Right forelimb (tissue), 1 donor: ENCODE measurements around the gene NSF.
"Not testable (repeated sequence)": the region's sequence is repeated elsewhere in the genome, so short reads cannot be mapped to it uniquely, and the experiment has no call there.

Source experiments
- DNase-seq: peaks from one replicate; pipeline ENCODE4 v3.0.0-alpha.2; 2018

NSF gene

DNA sequence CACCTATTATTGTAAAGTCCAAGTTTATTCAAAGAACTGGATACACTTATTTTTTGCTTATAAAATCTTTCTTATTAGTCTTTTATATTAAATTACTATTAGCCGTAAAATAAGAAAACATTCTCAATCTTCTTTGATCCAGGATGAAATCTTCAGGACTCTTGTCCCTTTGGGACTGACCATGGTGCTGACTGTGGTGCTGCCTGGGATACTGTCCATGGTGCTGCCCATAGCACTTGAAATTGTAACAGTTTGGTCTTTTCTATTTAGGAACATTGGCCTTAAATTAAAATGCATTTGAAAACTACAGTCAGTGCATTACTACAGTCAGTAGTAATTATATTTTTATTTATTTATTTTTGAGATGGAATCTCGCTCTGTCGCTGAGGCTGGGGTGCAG, 41.7 kb downstream of the NSF start:
- not testable (repeated sequence) for DNase-seq

- not testable (repeated sequence) for DNase-seq
These were observed 44.4 kb downstream of the NSF start for GRCh38 chr17:46634844-46635243.

- not testable (repeated sequence) for DNase-seq
These were observed 51.6 kb downstream of the NSF start for GRCh38 chr17:46641861-46642656.

DNA sequence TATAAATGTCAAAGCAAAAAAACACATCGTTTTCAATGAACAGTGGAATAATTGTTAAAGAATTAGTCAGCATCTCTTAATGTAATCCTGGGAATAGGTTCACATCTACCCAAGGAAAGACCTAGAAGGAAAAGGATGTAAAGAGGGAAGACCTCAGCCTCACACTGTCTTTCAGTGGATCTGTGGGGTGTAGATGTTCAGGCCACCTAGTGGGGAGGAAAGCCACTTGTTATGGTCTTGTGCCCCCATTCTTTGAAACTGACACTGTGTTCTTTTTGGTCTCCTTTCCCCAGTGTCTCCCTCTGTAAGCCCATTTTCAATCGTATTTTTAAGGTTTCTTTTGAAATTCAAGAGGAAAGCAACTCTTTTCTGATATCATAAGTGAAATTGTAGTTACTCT, 56.8 kb downstream of the NSF start:
- not testable (repeated sequence) for DNase-seq

DNA sequence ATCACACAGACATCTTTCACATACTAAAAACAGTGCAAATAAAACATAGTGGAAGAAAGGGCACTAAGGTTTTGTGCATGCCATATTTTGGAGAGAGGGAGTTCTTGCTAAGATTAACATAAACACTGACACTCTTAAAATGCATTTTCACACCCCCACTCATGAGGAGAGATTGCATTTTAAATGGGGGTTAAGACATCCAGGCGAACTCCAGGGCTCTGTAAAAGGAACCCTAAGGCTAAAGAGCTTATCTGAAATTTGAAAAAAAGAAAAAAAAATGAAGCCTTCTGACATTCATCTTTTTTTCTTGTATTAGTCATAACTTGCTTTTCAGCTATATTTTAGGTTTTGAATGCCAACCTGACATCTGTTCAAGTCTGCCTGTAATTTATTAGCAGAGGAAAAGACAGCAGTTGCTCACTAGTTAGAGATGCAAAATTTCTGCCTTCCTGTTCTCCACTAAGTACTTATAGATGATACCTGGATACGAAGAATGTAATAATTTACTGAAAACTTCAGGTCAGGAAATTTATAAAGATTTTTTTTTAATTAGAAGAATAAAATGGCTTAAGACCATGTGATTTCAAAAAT, 57.3 kb downstream of the NSF start:
- DNase-seq = not testable (repeated sequence)

DNA sequence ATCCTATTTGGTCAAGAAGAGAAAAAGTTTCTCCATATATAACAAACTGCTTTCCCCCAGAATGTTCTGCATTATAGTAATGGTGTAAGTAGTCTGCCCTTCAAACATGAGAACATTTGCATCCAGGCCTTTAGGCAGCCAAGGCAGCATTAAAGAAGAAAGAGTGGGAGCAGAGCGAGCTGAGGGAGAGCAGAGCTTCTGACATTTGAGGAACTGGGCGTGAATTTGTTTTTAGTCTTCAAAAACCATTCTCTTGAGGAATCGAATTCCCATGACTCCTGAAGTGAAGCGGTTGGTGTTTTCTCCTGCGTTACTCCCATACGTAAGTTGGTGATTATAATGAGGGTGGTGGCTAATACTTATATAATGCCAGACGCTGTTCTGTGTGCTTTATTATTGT, 58.8 kb downstream of the NSF start:
- DNase-seq = not testable (repeated sequence)

DNA sequence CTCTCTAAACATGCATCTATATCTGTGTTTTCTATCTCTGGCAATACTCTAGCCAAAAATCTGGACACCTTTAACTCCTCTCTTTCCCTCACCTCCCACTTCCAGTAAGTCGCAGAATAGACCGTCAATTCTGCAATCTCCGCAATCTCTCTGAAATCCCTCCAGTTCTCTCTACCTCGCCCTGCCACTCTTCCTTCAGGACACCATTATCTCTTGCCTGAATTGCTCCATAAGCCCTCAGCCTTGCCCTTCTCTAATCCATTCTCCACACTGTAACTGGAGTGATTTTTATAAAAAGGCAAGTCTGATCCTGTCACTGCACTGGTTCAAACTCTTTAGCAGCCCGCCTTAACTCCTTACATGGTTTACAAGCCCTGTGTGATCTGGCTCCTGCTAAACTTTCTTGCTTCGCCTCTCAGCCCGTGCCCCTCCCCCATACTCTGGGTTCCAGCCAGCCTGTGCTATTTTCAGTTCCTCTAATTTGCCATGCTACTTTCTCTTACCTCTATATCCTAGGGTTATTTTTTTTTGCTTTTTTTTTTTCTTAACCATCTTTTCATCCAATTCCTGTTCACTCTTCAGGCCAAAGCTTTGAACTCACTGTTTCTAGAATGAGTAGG, 61.7 kb downstream of the NSF start:
- DNase-seq = not testable (repeated sequence)

- DNase-seq = not testable (repeated sequence)
These were observed 67.8 kb downstream of the NSF start for GRCh38 chr17:46658235-46658634.

- DNase-seq = not testable (repeated sequence)
These were observed 69.2 kb downstream of the NSF start for GRCh38 chr17:46659702-46660101.

- not testable (repeated sequence) for DNase-seq
These were observed 72.7 kb downstream of the NSF start for GRCh38 chr17:46663123-46663522.

DNA sequence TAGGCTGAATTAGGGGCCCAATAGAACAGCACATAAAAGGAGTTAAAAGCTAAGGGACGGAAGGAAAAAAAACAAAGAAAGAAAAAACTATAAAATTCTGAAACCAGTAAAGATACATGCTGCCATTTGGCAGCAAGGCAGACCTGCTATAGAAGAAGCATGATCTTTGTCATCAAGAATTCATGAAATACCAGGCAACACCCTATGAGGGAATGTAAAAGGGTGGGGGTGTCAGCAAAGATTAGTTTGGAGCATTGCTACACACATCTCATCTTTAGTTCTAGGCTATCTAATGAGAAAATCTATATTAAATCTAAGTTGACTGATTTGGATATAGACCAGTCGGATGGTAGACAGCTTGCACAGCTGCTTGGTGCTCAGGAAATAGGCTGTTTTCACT, 73.1 kb downstream of the NSF start:
- DNase-seq = not testable (repeated sequence)

DNA sequence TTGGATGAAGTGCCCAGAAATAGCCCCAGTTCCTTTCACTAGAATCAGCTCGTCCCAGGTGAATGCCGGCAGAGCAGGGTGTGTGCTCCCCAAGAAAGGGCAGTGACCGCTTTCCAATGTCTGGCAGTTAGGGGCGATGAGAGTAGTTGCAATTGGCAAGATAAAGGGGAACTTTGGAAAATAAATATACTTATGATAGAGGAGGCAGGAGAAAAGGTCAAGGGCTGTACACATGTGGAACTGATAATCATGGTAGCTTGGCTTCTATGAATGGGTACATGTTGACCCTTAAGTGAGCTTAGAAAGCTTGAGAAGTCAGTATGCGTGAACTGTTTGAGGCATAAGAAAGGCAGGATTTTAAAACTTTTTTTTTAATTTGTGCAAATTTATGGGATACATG, 75.5 kb downstream of the NSF start:
- not testable (repeated sequence) for DNase-seq

GRCh38 chr17:46670789-46671188, 80.3 kb downstream of the NSF start:
- not testable (repeated sequence) for DNase-seq

GRCh38 chr17:46672777-46673176, 82.3 kb downstream of the NSF start:
- DNase-seq = not testable (repeated sequence)

DNA sequence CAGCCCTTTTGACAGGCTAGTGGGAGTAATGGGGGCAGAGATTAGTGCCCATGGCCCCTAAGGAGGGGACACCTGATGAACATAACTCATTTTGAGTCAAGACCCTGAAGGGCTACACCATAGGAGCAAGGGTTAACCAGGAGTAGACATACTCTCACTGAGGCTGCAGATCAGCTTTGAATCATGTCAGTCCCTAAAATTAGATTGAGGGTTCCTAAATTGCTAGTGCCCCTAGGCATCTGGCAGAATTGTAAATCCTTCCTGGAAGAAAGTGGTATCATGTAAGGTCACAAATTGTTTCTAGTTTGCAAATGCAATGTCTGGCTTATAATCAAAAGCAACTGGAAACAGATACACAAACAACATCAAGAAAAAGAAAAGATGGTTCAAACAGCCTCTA, 87.3 kb downstream of the NSF start:
- DNase-seq = not testable (repeated sequence)

DNA sequence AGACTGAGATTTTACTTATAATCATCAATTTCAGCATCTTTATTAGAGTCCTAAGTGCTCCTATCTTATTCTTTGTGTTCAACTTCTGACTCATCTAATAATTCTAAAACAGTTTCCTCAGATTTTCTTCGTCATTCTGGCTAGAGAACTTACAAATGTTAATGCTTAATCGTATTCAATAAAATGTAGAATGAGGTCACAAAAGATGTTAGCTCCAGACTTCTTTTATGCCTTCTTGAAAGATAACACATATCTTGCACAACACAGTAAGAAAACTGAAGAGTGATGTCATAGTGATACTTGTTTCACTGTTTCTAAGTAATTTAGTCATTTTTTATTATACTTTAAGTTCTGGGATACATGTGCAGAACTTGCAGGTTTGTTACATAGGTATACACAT, 93.2 kb downstream of the NSF start:
- DNase-seq = not testable (repeated sequence)

- not testable (repeated sequence) for DNase-seq
These were observed 94.8 kb downstream of the NSF start for GRCh38 chr17:46685284-46685683.

GRCh38 chr17:46692196-46692595, 101.7 kb downstream of the NSF start:
- not testable (repeated sequence) for DNase-seq

DNA sequence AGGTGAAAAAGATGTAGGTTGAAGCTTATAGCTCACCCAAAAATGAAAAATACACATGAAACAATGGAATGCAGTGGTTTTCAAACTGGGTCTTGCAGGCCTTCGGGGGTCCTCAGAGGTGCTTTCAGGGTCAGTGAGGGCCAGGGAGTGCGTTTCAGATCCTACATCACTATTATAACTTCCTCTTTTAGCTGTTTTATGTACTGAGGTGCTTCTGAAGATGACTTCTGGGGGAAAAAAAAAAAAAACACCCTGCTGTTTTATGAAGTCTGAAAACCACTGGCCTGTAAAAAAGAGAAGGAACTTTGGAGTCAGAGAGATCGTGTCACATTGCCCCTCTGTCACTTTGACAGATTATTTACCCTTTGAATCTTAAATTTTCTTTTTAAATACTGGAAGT, 102.8 kb downstream of the NSF start:
- DNase-seq = not testable (repeated sequence)

- not testable (repeated sequence) for DNase-seq
These were observed 106.1 kb downstream of the NSF start for GRCh38 chr17:46696522-46696921.

- DNase-seq = not testable (repeated sequence)
These were observed 108.5 kb downstream of the NSF start for GRCh38 chr17:46699014-46699413.

GRCh38 chr17:46717999-46718398, 127.5 kb downstream of the NSF start:
- DNase-seq = no peak

GRCh38 chr17:46719891-46720290, 129.4 kb downstream of the NSF start:
- DNase-seq = no peak

GRCh38 chr17:46720408-46720807, 129.9 kb downstream of the NSF start:
- no peak for DNase-seq
